Measurements from ENCODE around the gene SPTLC1.

SPTLC1 gene

DNA sequence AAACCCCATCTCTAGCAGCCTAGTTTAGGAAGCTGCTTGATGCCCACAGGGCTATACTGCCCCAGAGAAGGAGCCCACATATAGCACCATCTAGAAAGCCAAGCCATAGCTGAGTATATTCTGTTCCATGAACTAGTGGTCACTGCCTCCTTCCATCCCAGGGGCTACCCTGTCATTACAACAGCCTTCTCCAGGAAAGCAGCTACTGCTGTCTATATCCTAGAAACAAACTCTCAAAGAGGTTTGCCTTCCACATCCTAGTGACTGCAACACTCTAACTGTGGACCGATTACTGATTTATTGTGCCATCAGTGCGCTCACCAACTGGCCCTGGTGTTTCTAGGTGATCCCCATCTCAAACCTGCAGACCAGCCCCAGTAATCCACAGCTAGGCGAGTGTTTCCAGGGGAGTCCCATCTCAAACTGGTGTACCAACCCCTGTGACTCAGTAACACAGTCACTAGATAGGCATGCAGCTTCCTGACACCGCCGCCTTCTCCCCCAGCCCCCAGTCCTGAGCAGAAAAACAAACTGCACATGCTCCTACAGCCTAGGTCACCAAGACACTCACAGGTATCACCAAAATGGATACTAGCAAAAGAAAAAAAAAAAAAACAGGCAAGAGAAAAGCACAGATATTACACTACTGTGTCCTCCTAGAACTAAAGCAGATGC is 14.8 kb downstream of the SPTLC1 start:
- Mint-ChIP-seq H3K9me3 (no peaks in the 10 kb centered on the region), H3K27ac (ENCODE audit: low read depth) (no peak overlapping the region), H3K27me3 (no peaks in the 10 kb centered on the region), H3K4me1 (peaks cover 48% of the 10 kb centered on the region), H3K4me3 (no peak overlapping the region), H3K36me3 (ENCODE audit: insufficient read depth) (peaks cover 31% of the 10 kb centered on the region)
- no peak for DNase-seq (ENCODE audit: low spot score in 2 of 2)
- no peak for ATAC-seq (replicated peaks; ENCODE audit: extremely low read depth, poor library complexity, severe bottlenecking)

DNA sequence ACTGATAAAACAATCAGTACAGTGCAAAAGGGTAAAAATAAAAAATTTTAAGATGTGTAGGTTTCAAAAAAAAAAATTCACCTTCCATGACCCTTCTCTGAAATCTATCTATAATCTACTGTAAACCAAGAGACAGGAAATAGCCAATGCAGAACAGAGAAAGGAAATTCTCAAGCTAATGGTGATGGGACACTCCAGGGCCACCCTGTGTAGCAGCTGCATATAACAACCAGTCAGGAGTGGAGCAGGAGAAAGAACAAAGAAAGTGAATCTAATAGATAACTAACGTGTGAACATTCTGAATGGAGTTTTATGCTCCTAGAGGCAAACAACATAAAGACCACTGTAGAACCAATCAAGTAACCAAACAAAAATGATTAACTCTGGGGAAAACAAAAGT is 16.6 kb downstream of the SPTLC1 start:
- H3K4me3 Mint-ChIP-seq, result no peak overlapping the region

DNA sequence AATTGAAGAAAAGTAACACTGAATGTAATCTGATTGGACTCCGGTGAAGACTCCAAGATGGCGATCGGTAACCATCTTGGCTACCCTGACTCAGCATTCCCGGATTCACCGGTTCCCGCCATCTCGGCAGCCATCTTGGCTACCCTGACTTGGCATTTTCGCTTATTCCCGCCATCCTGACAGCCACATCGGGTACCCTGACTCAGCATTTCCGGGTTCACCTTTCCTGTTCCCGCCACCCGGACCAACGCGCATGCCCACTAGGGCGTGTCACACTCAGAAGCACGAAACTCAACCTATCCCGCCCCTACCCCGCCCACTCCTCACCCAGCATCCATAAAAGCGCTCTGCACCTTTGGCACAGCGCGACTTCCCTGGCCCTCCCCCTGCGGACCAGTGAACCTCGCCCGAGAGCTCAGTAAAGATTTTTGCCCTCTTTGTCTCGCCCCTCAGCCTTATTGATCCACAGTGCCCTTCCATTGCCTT is 17.2 kb downstream of the SPTLC1 start:
- ATAC-seq (replicated peaks; ENCODE audit: extremely low read depth, poor library complexity, severe bottlenecking), result no peak
- Mint-ChIP-seq H3K4me1 (peaks cover 61% of the 10 kb centered on the region), H3K27me3 (no peaks in the 10 kb centered on the region), H3K27ac (ENCODE audit: low read depth) (peak overlapping the region; percentile 83), H3K4me3 (no peak overlapping the region), H3K9me3 (no peaks in the 10 kb centered on the region), H3K36me3 (ENCODE audit: insufficient read depth) (peaks cover 18% of the 10 kb centered on the region)
- DNase-seq (ENCODE audit: low spot score in 2 of 2), result no peak

More for the DNA sequence above, 16.6 kb downstream of the SPTLC1 start:
- H3K27ac Mint-ChIP-seq (ENCODE audit: low read depth), result no peak overlapping the region
- no peaks in the 10 kb centered on the region for H3K27me3 Mint-ChIP-seq
- ATAC-seq (replicated peaks; ENCODE audit: extremely low read depth, poor library complexity, severe bottlenecking), result no peak
- H3K4me1 Mint-ChIP-seq, result peaks cover 64% of the 10 kb centered on the region
- no peak for DNase-seq (ENCODE audit: low spot score in 2 of 2)
- H3K9me3 Mint-ChIP-seq, result no peaks in the 10 kb centered on the region
- H3K36me3 Mint-ChIP-seq (ENCODE audit: insufficient read depth), result peaks cover 23% of the 10 kb centered on the region

DNA sequence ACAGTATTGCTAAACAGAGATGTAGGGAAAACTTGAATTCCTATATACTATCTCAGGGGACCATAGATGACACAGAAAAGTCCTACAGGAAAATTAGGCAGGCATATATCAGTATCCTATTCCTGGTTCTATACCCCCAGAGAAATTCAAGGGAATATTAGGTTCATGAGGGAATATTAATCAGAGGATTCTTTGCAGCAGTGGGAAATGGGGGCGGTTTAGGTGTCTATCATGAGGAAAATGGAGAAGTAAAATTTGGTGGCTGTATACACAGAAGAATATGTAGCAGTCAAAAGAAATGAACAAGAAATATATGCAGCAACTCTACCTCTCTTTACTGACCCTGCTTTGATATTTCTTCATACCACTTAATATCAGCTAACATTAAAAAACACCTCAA is 20.0 kb downstream of the SPTLC1 start:
- peaks cover 11% of the 10 kb centered on the region for H3K36me3 Mint-ChIP-seq (ENCODE audit: insufficient read depth)
- H3K27me3 Mint-ChIP-seq, result no peaks in the 10 kb centered on the region
- peaks cover 49% of the 10 kb centered on the region for H3K4me1 Mint-ChIP-seq
- DNase-seq (ENCODE audit: low spot score in 2 of 2) (no peak), ATAC-seq (replicated peaks; ENCODE audit: extremely low read depth, poor library complexity, severe bottlenecking) (no peak)
- no peak overlapping the region for H3K4me3 Mint-ChIP-seq
- no peaks in the 10 kb centered on the region for H3K9me3 Mint-ChIP-seq
- H3K27ac Mint-ChIP-seq (ENCODE audit: low read depth), result peak overlapping the region; percentile 9

DNA sequence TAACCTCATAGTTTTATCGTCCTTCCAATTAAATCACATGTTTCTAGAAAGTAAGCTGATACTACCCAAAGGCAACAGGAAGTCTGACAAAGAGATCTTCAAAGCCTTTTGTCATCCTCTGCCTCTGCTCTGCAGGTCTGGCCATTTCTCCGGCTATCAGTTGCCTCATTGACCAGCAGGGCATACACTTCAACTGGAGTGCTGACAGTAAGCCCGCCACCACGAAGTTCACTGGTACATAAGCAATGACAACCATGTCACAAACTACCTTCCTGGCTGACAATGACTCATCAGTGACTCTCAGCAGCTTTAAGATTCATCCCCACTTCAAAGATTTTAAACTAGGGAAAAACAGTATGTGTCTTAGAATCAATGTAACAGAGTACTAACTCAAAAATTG is 20.6 kb downstream of the SPTLC1 start:
- Mint-ChIP-seq H3K9me3 (no peaks in the 10 kb centered on the region), H3K4me3 (no peak overlapping the region), H3K27me3 (no peaks in the 10 kb centered on the region), H3K36me3 (ENCODE audit: insufficient read depth) (peaks cover 8% of the 10 kb centered on the region), H3K27ac (ENCODE audit: low read depth) (peak overlapping the region; percentile 9), H3K4me1 (peaks cover 54% of the 10 kb centered on the region)
- no peak for ATAC-seq (replicated peaks; ENCODE audit: extremely low read depth, poor library complexity, severe bottlenecking)
- DNase-seq (ENCODE audit: low spot score in 2 of 2), result no peak

DNA sequence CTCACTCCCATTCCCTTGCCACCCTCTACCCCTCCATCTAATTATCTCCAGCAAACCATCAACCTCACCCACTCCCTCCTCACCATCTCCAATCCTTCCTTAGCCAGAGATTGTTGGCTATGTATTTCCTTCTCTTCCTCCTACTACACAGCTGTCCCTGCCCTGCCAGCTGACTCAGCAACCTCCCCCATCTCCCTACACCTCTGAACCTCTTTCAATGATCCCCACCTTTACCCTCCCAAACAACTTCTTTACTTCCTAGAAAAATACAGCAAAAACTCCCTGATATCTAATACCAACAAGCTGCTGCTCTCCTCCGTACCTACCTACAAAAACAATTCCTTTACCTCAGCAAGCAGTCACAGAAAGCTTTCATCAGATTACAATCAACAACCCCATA is 37.3 kb downstream of the SPTLC1 start:
- Mint-ChIP-seq H3K4me1 (no peaks in the 10 kb centered on the region), H3K4me3 (no peak overlapping the region), H3K27me3 (no peaks in the 10 kb centered on the region), H3K9me3 (no peaks in the 10 kb centered on the region), H3K27ac (ENCODE audit: low read depth) (no peak overlapping the region), H3K36me3 (ENCODE audit: insufficient read depth) (peaks cover 15% of the 10 kb centered on the region)
- ATAC-seq (replicated peaks; ENCODE audit: extremely low read depth, poor library complexity, severe bottlenecking), result no peak
- no peak for DNase-seq (ENCODE audit: low spot score in 2 of 2)

DNA sequence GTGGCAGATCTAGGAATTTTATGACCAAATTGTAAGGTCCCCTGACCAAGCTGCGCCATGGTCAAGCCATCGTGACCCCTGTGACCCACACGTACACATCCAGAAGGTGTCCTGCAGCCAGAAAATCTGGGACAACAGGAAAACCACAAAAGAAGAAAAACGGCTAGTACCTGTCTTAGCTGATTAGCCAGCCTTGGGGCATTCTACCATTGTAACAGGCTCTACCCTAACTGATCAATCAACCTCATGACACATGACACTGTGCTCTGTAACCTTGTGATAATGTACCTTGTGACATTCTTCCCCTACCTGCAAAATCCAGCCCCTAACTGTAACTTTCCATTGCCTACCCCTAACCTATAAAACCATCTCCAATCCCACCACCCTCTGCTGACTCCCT is 43.6 kb downstream of the SPTLC1 start:
- H3K4me1 Mint-ChIP-seq, result peaks cover 11% of the 10 kb centered on the region
- DNase-seq (ENCODE audit: low spot score in 2 of 2), result no peak
- no peak for ATAC-seq (replicated peaks; ENCODE audit: extremely low read depth, poor library complexity, severe bottlenecking)
- H3K27me3 Mint-ChIP-seq, result no peaks in the 10 kb centered on the region
- no peaks in the 10 kb centered on the region for H3K9me3 Mint-ChIP-seq
- H3K4me3 Mint-ChIP-seq, result no peak overlapping the region
- H3K36me3 Mint-ChIP-seq (ENCODE audit: insufficient read depth), result peaks cover 17% of the 10 kb centered on the region
- H3K27ac Mint-ChIP-seq (ENCODE audit: low read depth), result no peak overlapping the region

DNA sequence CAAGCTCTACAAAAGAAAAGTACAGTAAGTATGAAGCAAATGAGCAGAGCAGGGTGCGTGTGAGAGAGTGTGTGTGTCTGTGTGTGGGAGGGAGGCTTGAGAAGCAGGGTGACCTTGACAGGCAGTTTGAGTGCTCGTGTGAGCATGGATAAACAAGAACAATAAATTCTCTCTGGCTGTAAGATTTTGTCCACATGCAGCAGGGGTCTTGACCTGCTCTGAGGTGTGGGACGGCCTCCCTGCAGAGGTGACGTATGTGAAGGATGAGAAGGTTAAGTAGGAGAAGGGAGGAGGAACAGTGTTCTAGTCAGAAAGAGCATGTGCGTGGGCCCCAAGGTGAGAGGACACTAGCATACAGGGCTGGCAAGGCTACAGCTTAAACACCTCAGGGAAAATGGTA is 49.0 kb downstream of the SPTLC1 start:
- no peak for ATAC-seq (replicated peaks; ENCODE audit: extremely low read depth, poor library complexity, severe bottlenecking)
- Mint-ChIP-seq H3K27me3 (no peaks in the 10 kb centered on the region), H3K9me3 (peaks cover 14% of the 10 kb centered on the region), H3K4me3 (no peak overlapping the region), H3K36me3 (ENCODE audit: insufficient read depth) (peaks cover 37% of the 10 kb centered on the region), H3K27ac (ENCODE audit: low read depth) (peak overlapping the region; percentile 42), H3K4me1 (peaks cover 16% of the 10 kb centered on the region)
- no peak for DNase-seq (ENCODE audit: low spot score in 2 of 2)

DNA sequence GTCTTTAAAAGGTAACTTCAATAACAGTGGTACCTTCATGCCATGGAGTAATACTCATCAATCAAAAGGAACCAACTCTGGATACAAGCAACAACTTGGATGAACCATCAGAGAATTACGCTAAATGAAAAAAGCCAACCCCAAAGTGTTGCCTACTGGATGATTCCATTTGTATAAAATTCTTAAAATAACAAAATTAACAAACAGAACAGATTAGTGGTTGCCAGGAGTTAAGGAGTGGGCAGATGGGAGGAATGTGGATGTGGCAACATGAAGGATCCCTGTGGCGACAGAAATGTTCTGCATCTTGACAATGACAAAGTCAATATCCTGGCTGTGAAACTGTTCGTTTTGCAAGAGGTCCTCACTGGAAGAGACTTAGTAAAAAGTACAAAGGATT is 50.5 kb downstream of the SPTLC1 start:
- Mint-ChIP-seq H3K4me1 (peaks cover 27% of the 10 kb centered on the region), H3K27me3 (no peaks in the 10 kb centered on the region)
- ATAC-seq (replicated peaks; ENCODE audit: extremely low read depth, poor library complexity, severe bottlenecking), result no peak

DNA sequence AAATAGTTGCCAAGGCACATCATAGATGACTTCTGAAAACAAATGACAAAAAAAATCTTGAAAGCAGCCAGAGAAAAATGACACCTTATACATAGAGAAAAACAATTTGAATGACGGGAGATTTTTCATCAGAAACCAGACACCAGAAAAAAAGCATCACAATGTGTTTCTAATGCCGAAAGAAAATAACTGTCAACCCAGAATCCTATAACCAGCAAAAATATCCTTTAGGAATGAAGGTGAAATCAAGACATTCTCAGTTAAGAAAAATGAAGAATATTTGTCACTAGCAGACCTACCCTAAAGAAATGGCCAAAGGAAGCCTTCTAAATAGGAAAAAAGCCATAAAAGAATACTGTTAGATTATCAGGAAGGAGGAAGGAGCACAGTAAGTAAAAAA is 54.0 kb downstream of the SPTLC1 start:
- no peak overlapping the region for H3K4me3 Mint-ChIP-seq
- ATAC-seq (replicated peaks; ENCODE audit: extremely low read depth, poor library complexity, severe bottlenecking), result no peak
- H3K9me3 Mint-ChIP-seq, result peaks cover 22% of the 10 kb centered on the region
- H3K27me3 Mint-ChIP-seq, result no peaks in the 10 kb centered on the region
- no peak overlapping the region for H3K27ac Mint-ChIP-seq (ENCODE audit: low read depth)
- no peak for DNase-seq (ENCODE audit: low spot score in 2 of 2)
- peaks cover 29% of the 10 kb centered on the region for H3K4me1 Mint-ChIP-seq
- H3K36me3 Mint-ChIP-seq (ENCODE audit: insufficient read depth), result peaks cover 26% of the 10 kb centered on the region

More for the DNA sequence above, 50.5 kb downstream of the SPTLC1 start:
- peaks cover 22% of the 10 kb centered on the region for H3K9me3 Mint-ChIP-seq
- DNase-seq (ENCODE audit: low spot score in 2 of 2), result no peak
- no peak overlapping the region for H3K4me3 Mint-ChIP-seq
- peaks cover 39% of the 10 kb centered on the region for H3K36me3 Mint-ChIP-seq (ENCODE audit: insufficient read depth)
- H3K27ac Mint-ChIP-seq (ENCODE audit: low read depth), result no peak overlapping the region

DNA sequence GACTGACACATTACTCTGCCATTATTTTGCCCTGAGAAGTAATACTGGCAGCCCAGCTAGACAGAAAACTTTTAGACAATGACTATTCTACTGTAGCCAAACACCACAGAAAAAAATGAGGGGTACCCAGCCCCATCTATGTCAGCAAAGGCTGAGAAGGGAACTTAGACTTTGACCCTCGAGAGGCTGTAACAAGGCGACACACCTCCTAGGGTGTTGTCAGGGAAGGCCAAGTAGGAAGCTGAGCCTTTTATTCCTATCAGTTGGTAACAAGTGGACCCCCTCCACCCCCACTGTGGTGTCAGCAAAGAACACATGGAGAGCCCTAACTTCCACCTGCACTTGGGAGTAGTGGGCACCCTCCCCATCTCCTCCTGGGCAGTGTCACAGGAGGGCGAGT is 55.6 kb downstream of the SPTLC1 start:
- Mint-ChIP-seq H3K36me3 (ENCODE audit: insufficient read depth) (peaks cover 28% of the 10 kb centered on the region), H3K27ac (ENCODE audit: low read depth) (peak overlapping the region; percentile 50), H3K4me1 (peaks cover 26% of the 10 kb centered on the region), H3K4me3 (no peak overlapping the region), H3K27me3 (no peaks in the 10 kb centered on the region), H3K9me3 (peaks cover 22% of the 10 kb centered on the region)
- no peak for DNase-seq (ENCODE audit: low spot score in 2 of 2)
- ATAC-seq (replicated peaks; ENCODE audit: extremely low read depth, poor library complexity, severe bottlenecking), result no peak

DNA sequence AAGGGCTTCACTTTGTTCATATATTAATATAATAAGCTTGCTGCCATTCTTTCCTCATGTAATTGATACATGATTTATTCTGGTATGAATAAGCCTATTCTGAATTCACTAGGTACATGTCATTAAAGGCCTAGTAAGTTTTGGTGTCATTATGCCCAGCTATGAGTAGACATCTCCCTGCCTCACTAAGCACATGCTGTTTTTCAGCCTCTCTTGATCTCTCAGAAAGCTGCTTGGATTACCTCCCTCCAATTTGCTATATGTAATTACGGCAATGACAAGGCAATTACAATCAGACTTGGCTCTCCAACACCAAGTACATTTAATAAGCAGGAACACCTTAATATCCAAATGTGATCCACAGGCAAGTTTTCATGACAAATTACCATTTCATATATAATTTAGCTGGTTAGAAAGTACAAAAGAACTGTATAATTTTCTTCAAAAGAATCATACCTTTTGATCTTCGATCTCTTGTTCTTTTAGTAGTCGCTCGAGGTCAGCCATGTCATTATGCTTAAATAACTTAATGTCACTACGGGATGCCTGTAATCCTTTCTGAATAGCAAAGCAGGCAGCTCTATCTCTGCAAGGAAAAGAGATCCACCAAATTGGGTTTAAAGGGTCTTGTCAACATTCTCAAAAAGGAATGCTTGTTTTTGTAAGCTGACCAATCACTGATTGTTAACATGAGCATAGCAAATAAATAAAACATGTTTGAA is 56.3 kb downstream of the SPTLC1 start:
- ATAC-seq (replicated peaks; ENCODE audit: extremely low read depth, poor library complexity, severe bottlenecking), result no peak
- Mint-ChIP-seq H3K27ac (ENCODE audit: low read depth) (peak overlapping the region; percentile 50), H3K9me3 (peaks cover 22% of the 10 kb centered on the region), H3K4me1 (peaks cover 26% of the 10 kb centered on the region), H3K4me3 (no peak overlapping the region), H3K36me3 (ENCODE audit: insufficient read depth) (peaks cover 24% of the 10 kb centered on the region), H3K27me3 (no peaks in the 10 kb centered on the region)
- no peak for DNase-seq (ENCODE audit: low spot score in 2 of 2)

DNA sequence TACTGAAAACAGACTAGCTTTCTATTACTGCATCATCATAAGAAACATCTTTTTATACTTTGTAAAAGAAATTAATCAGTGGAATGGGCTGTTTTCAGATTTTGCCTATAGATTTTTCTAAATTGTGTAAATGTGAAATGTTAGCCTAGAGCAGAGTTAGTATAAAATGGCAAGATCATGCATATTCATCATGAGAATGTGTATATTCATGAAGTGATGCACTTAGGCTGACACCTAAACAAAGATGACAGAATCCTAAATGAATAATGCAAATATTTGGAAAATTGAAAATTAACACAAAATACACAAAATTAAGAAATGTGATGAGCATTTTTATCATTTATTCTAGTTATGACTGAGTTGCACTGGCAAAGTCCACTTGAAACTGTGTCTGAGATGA is 57.2 kb downstream of the SPTLC1 start:
- H3K36me3 Mint-ChIP-seq (ENCODE audit: insufficient read depth), result peaks cover 26% of the 10 kb centered on the region
- peaks cover 26% of the 10 kb centered on the region for H3K4me1 Mint-ChIP-seq
- no peak overlapping the region for H3K4me3 Mint-ChIP-seq
- peaks cover 21% of the 10 kb centered on the region for H3K9me3 Mint-ChIP-seq
- H3K27ac Mint-ChIP-seq (ENCODE audit: low read depth), result no peak overlapping the region
- ATAC-seq (replicated peaks; ENCODE audit: extremely low read depth, poor library complexity, severe bottlenecking) (no peak), DNase-seq (ENCODE audit: low spot score in 2 of 2) (no peak)
- no peaks in the 10 kb centered on the region for H3K27me3 Mint-ChIP-seq
